Stimulated activated CD8-positive, alpha-beta memory T cell treated with anti-CD3 and anti-CD28 coated beads, Interleukin-4, amount 100 ng/mL, for 48 hours (primary cell): ENCODE measurements around the gene RPTOR.
"Not testable (repeated sequence)": the region's sequence is repeated elsewhere in the genome, so short reads cannot be mapped to it uniquely, and the experiment has no call there.

ENCODE experiments used
- DNase-seq: peaks from one replicate; pipeline ENCODE4 v3.0.0-alpha.2; 2020

The RPTOR gene

DNA sequence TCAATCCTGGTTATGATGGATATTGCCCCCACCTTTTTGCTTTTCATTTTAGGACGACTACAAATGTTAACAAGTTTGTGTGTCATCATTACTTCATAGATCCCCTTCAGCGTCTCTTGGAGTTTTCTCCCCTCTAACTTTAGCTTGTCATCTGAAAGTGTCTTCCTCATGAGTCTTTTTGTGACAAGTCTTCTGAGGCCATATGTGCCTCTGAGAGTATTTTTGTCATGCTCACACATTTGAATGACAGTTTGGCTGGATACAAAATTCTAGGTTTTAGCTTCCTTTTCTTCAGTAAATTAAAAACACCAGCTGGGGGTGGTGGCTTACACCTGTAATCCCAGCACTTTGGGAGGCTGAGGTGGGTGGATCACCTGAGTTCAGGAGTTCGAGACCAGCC is 243.2 kb downstream of the RPTOR start:
- no peak for DNase-seq

DNA sequence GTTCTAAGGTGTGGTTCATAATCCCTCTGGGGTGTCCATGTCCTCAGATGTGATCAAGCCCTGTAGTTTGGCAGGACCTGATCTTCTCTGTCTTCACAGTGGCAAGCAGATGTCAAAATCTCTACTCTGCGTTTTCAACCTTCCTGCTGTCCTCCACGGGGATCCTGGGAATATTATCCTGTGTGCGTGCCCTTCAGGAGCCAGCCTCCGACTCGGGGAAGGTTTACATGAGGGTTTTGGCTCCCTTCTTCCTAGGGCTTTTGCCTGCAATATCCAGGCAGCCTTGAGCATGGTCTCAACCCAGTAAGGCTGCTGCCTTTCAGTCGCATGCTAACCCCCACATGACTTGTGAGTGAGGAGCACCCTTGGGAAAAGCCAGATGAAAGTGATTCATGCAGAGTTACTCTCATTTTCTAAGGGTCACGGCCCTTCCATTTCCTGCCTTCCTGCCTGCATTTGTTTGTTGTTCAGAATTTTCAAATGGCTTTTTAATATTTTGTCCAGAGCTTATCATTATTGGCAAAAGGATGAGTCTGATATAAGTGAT is 244.8 kb downstream of the RPTOR start:
- DNase-seq, result peak; percentile 54

DNA sequence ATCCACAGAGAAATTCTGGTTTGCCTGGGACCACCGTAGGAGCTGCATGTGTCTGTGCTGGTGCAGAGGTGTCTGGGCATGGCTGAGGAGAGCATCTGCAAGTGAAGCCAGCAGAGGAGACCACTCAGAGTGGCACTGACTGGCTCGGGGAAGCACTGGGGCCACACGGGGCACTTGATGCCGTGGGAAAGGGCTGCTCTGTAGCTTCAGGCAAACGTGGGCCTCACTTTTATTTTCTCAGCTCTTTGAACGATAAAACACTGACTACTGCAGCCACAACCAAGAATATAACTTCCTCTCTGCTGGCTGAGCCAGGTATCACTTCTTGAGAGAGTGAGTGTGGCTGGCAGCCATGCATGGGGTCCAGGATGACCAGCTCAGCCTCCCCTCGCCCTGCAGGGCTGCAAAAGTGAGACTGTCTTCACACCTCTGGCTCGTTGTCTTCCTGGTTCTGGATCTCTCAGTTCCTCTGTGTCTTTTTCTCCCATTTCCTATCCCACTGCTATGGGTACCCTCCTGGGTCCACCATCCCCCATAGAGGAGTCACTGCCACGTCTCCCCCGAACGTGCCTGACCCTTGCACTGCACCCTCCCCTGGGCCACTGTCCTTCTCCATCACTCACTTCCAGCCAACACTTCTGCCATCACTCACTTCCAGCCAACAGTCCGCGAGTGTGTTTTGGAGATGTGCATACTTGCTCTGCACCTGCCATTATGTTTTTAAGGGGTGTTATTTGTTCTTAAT is 245.6 kb downstream of the RPTOR start:
- DNase-seq, result peak; percentile 50

DNA sequence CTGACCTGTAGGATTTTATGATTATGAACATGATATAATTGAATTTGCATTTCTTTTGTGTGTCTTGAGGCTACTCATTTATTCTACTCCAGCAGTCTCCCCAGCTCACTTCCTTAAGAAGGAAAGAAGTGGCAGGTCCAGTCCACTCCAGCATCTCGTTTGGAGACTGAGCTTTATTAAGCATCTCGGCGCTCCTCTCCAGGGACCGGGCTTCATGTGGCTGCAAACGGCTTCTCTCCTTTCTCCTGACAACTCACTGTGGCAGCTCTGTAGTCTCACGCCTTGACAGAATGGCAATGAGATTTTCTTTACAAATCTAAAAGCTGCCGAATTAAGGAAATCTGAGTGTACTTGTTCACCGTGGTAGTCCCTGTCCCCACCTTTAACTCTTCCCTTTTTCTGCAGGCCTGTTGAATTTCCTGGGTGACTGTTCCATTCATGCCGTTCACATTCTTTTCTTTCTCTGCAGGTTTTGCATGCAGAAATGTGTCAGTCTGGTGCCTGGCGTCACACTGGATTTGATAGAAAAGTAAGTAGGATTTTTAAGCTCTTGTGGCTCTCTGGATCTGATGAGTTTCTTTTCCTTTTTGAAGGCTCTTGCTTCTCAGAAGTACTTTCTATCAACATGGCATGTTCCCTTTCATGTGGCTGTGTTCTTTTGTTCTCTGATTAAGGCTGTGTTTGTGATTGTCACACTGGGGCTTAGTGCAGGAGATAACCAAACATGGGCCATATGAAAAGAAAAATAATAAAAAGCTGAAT is 246.5 kb downstream of the RPTOR start:
- DNase-seq, result no peak

DNA sequence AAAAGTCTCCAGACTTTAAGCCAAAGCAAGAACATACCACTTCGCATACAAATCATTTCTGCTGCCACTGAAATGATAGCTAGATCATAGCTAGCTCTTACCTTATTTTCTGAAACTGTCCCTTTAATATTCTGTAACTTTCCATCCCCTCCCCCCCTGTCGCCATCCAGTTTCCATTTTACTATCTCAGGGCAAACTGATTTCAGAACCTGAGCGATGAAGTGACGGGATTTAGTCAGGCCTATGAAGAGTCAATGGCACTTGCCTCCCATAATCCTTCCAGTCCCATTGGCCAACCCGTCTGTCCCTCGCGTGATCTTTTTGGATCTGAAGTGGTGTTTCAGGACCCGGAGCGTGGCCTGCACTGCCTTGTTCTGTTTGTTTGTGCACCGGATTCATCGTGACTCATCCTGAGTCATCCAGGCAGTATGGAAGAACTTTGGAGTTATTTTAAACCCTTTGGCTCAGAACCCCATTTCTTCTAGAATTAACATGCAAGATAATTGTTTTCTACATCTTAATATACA is 247.2 kb downstream of the RPTOR start:
- DNase-seq, result peak; percentile 68

DNA sequence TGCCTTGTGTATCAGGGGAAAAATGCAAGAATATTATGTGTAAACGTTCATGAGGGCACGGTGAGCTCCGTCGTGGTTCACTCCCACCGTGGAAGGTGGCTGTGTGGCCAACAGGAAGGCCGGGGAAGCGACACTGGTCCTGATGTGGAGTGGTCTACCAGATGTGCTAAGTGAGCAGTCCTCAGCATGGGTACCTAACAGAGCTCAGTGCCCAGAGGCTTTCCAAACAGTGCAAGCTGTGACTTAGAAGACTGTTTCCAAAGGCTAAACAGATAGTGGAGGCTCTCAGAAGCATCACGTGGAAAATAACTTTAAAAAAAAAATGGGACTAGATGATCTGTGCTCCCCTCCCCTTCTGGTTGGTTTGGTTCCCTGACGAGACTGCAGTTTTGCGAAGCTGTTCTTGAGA is 247.7 kb downstream of the RPTOR start:
- DNase-seq, result no peak

DNA sequence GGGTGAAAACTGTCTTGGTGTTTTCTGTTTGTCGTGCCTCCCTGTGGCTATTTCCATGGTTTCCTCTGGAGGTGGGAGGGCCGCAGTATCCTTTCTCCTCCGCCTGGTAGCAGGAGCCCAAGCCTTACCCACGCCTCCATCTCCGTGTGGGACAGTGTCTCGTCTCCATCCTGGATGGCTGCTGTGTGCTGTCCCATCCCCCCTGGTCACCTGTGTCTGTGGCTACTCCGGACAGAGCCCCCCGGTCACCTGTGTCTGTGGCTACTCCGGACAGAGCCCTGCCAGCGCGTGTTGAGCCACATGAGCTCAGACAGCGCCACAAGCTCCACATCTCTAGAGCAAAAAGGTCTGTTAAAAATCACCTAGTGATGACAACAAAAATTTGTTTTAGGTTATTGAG is 248.8 kb downstream of the RPTOR start:
- no peak for DNase-seq

DNA sequence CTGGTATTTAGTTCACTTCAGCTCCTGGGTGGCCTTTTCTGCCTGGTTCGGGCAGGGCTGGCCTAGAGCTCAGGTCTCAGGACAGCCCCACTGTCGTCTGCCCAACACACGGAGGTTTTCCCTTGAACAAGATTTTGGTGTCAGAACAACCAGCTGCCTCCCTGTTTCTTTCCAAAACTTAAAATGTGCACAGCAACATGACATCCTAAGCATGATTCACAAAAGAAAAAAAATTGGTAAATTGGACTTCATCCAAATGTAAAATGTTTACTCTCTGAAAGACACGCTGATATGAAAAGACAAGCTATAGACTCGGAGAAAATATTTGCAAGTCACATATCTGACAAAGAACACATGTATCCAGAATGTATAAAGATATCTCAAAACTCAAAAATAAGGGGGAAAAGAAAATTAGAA is 249.2 kb downstream of the RPTOR start:
- no peak for DNase-seq

DNA sequence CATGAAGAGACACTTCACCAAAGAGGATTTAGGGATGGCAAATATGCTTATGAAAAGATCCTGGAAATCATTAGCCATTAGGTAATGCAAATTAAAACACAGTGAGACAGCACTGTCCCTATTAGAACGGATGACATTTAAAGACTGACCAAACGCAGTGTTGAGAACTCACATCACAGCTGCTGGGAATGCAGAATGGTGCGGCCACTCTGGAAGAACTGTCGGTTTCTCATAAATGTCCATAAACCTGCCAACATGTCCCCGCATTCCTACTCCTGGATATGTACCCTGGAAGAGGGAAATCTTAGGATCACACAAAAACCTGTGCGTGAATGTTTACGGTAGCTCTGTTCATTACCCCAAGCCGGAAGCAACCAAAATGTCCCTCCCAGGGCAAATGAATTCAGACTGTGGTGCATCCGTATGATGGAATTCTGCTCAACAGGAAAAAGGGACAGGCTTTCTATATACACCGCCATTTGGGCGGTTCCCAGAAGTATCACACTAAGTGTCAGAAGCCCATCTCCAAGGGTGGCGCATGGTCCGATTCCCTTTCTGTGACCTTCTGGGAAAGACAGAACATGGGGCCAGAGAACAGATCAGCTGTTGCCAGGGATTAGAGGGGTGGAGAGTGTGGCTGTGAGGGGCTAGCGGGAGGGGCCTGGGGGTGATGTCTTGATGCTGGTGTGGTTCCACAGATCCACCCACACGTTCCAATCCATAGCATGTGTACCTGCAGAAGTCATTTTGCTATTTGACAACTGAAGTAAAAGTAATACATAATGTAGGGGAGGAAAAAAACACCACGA is 249.8 kb downstream of the RPTOR start:
- DNase-seq, result no peak

DNA sequence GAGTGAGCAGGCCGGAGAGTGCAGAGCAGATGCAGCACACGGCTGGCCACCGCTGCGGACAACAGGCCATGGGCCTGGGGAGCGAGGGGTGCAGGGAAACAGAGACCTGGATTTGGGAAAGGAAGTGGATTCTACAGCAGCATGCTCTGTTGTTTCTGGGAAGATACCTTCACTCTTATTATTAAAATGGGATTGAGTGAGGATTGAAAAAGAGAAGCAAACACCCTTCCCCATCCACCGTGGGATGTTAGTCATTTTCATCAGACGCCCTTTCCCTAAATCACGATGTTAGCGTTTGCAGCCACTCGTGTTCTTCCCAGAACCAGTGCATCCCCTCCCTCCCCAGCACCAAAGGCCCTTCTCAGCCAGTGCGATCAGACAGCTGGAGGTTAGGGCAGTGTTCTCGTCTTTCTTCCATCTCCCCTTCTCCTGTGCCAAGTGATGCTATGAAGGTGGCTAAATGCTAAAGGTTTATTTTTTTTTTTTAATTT is 250.5 kb downstream of the RPTOR start:
- no peak for DNase-seq

DNA sequence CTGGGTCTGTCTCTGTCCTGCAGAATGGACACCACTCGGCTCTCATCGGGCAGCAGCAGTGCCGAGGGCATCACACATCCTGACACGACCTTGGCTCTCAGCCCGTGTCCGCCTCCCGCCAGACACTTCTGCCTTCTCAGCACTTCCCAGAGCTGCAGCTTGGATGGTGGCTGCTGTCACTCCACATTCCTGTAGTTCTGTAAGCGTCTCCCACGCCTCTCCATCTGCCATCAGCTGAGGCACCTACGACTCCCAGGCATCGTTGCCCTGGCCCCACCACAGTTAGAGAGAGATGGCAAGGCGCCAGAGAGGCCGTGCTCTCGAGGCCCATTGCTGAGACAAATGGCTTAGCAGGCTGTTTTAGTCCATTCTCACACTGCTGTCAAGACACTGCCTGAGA is 251.1 kb downstream of the RPTOR start:
- no peak for DNase-seq

DNA sequence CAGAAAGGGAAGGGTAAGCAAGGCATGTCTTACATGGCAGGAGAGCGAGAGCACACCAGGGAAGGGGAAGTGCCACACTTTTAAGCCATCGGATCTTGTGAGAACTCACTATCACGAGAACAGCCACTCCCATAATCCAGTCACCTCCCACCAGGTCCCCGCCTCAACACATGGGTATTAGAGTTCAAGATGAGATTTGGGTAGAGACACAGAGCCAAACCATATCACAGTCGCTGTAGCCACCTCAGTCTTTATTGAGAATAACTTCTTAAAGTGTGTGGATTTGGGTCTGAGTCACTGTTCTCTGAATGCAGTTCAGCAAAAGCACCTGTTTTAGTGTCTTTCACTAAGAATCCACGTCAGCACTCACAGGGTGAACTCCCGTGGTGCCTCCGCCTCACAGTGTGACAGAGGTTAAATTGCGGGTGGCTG is 251.8 kb downstream of the RPTOR start:
- no peak for DNase-seq

DNA sequence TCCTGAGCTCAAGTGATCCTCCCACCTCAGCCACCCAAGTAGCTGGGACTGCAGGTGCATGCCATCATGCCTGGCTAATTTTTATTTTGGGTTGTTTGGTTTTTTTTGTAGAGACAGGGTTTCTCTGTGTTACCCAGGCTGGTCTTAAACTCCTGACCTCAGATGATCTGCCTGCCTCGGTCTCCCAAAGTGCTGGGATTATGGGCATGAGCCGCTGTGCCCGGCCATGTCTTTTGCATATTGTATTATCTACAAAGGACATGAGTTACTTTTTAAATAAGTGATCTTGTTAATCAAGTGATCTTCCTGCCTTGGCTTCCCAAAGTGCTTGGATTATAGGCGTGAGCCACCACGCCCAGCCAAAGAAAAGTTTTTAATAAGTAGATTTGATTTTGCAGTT is 252.6 kb downstream of the RPTOR start:
- DNase-seq, result not testable (repeated sequence)

DNA sequence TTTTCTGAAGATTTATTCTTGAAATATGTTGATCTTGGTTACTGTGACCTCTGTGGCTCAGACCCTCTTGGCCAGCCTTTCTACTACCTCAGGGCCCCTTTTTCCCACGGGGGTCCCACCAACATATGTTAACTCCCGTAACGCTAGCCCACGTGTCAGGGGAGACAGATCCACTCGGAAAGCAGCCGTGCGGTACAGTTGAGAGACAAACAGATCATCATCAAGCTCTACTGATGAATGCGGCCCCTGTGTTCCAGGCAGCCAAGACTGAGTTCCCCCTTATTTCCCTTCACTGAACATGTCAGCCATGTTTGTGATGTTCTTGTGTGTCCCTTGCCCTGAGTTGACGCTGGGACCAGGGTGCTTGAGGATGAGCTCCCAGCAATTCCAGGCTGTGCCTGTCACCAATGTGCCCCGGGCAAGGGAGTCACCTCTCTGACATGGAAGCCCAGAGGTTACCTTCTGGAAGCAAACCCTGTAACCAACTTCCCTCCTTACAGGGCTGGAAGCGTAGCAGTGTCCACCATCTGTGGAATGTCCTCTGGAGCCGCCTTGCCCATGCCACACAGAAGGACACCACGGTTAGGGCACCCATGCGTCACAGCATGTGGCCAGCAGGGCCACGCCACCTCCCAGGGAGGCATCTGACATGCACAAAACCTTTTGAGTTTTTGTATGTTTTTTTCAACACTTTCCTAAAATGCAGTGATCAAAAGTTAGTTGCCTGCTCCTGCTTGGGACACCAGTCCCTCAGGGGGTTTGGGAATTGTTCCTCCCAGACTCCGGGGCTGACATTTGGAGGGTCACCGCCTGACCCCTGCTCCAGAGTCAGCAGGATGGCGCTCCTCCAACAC is 253.3 kb downstream of the RPTOR start:
- no peak for DNase-seq

DNA sequence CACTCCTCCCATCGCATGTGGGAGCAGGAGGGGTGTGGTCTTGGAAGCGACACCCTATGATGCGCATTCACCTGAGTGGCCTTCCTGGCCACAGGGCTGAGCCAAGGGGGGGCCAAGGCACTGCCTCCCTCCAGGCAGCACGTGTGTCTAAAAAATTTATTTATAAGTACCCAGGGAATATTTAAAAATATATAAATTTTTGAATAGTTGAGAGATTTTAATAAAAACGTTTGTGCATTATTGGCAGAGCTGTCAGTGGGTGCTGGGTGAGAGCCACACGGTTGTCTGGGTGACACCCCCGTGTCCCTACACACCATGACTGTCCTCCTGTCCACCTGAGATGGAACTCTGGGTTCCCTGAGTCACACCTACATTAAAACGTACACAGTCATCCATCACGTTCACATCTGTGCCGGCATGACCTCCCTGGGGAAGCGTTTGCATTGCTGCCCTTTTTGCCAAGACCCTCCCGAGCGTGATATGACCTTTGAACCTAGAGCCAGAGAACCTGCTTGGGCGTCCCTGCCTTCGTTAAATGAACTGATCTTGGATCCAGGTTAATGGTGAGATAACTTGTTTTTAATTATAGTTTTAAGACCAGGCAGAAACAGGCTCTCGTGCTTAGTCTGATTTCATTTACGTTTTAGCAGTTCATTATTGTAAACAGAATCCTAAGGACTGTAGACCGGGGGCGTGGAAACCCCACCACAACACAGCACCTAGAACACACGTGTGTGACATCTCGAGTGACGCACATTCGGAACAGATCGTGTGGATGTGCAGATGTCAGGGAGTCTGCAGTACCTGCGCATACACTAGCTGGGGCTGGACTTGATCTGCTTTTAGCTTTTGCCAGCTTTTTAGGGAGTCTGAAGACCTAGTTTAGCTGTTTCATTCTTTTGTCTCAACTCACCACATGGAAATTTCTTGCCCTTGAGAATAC is 254.2 kb downstream of the RPTOR start:
- DNase-seq, result no peak

DNA sequence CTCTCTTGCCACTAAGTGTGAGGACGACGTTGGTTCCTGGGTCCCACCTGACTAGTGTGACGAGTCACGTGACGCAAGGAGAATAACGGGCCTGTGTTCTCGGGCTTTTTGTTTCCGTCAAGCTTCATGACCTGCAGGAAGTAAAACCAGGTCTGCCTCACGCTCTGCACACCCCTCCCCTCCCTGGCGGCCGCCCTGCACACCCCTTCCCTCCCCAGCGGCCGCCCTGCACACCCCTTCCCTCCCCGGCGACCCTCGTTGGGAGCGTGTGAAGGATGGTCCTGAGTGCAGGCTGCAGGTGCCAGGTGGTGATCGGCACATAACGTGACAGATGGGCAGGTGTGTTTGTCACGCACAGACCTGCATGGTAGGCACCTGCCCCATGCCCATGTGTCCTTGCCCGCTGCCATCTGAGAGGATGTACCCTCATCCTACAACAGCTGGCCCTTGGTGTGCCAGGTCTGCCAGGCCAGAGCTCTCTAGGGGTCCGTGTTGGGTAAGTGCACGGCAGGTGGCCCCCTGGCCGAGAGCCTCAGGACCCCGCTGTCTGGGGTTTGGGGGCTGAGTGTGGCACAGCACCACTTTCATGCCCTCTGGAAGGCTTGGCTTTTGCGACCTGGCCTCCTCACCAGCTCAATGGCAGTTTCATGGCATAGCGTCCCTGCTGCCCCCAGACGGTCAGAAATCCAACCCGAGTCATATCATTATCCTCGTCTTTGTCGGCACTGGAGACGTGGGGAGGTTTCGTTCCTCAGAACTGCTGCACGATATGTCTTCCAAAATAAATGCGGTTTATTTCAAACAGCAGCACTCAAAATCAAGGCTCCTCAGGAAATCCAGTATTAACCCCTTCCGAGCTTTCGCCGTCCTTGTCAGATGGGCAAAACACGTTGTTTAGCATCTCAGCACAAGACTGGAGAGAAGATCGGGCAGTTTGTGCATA is 255.2 kb downstream of the RPTOR start:
- DNase-seq, result no peak

DNA sequence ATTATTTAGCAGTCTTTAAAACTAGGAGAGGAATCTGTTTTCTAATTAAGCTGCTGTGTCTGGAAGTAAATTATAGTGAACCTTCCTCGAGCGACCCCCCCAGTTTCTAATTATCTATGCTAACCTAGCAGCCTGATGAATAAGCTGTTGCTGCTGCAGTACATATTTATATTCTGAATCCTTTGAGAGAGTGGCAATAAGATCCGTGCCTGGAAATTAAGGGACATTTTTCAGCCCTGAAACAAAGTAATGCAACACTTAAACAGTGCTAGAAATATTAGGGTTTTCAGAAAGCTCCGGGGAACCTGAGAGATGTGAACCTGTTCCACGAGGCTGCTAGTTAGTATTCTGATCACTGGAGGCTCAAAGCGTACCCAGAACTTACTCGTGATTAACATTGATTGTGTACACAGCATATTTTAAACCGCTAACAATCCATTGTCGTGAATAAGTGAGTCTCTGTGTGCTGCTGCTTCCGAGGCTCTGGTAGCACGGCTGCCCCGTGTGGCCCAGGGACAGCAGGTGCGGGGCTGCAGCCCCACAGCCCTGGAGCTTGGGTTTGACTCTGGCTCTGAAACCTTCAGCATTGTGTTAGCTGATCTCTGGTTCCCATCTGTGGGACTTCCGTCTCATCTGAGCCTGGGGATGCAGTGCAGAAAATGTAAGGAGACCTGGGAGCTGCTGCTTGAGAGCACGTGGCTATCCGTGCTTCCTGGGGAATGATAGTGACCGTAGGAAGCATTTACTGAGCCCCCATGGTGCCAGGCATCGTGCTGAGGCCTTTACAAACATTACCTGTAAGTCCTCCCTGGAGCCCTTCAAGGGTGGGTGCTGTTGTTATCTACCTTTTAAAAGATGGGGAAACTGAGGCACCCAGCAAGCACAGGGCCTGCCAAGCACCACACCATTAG is 256.1 kb downstream of the RPTOR start:
- DNase-seq, result no peak
